KOPT-K1 (cell line): Measurements from ENCODE around the gene NFYC.

Source experiments
- H3K27ac ChIP-seq: fragments of 200-600 bp; sonication (generic); 2 replicates; pipeline ENCODE4 v1.5.1; 2016; ENCODE audit warnings: antibody characterized with exemption, mild to moderate bottlenecking, low read depth, low read length; ENCODE audit not compliant: poor library complexity, severe bottlenecking
- H3K36me3 ChIP-seq: fragments of 200-600 bp; sonication (generic); 2 replicates; pipeline ENCODE4 v1.5.1; 2017; ENCODE audit warnings: antibody characterized with exemption, mild to moderate bottlenecking, low read length, moderate library complexity; ENCODE audit not compliant: insufficient read depth
- H3K9me3 ChIP-seq: fragments of 200-600 bp; sonication (generic); 2 replicates; pipeline ENCODE4 v1.5.1; 2017; ENCODE audit warnings: antibody characterized with exemption, low read length, mild to moderate bottlenecking; ENCODE audit not compliant: insufficient read depth, poor library complexity, severe bottlenecking

The NFYC gene

GRCh38 chr1:40661678-40662077 is 29.8 kb upstream of the NFYC start:
- H3K9me3 ChIP-seq = no peaks in the 10 kb centered on the region
- H3K27ac ChIP-seq = no peak overlapping the region
- no peaks in the 10 kb centered on the region for H3K36me3 ChIP-seq

- no peaks in the 10 kb centered on the region for H3K36me3 ChIP-seq
- no peak overlapping the region for H3K27ac ChIP-seq
- H3K9me3 ChIP-seq = no peaks in the 10 kb centered on the region
Observed at GRCh38 chr1:40662151-40662550, 29.4 kb upstream of the NFYC start.

GRCh38 chr1:40662864-40663263 is 28.6 kb upstream of the NFYC start:
- no peaks in the 10 kb centered on the region for H3K36me3 ChIP-seq
- peak overlapping the region; percentile 4 for H3K27ac ChIP-seq
- no peaks in the 10 kb centered on the region for H3K9me3 ChIP-seq

DNA sequence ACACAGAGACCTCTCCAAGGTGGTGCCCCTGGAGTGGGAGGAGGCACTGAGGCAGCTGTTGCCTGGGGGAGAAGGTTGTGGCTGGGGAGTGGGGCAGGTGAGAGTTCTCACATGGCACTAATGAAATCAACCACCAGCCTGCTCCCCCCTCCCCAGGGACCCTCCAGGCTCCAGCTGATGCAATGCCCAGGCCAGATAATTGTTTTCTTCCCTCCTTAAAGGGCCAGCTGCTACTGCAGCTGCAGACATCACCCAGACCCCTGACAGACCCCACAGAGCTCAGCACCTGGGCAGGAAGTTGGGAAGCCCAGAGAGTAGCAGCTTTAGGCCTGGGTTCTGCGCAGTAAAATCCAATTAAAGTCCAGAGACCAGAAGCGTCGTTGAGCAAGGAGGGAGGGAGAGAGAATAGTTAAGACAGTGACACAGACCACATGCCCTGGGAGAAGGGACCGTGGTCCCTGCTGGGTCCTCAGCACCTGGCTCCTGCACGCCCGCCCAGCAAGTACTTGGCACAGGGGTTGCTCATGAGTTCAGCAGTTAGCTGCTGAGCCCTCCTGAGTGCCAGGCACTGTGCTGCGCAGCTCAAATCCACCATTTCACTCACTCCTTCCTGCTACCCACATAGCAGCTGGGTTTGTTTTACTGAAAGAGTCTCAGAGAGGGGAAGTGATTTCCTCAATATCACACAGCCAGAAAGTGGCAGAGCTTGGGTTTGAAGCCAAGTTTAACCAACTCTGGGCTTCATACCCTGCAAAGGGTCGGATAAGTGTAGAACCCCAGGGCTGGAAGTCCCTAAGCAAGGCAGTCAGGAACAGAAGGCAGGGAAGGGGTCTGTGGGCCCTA is 28.0 kb upstream of the NFYC start:
- peak overlapping the region; percentile 10 for H3K27ac ChIP-seq
- no peaks in the 10 kb centered on the region for H3K36me3 ChIP-seq
- no peaks in the 10 kb centered on the region for H3K9me3 ChIP-seq

DNA sequence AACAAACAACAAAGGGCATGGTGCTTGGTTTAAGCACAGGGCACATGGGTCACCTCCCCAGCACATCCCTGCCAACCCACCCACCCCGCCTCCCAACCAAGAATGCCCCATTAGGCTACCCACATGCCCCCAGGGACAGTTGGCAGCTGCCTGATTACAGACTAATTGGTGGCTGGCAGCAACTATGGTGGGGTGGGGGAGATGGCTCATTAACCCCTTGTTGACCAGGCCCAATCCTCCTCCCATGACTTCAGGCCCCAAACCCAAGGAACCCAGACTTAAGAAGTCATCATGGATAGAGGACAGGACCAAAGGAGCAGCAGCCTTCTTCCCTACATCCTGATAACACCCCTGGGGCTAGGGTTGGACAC is 27.4 kb upstream of the NFYC start:
- Histone ChIP-seq H3K36me3 (no peaks in the 10 kb centered on the region), H3K27ac (no peak overlapping the region)

GRCh38 chr1:40664791-40665190 is 26.7 kb upstream of the NFYC start:
- no peak overlapping the region for H3K27ac ChIP-seq

More for the DNA sequence above, 27.4 kb upstream of the NFYC start:
- no peaks in the 10 kb centered on the region for H3K9me3 ChIP-seq

GRCh38 chr1:40665335-40666171 is 26.0 kb upstream of the NFYC start, which contains the start of gene RIMS3:
Gene RIMS3, minus strand, starts transcription at chr1:40665682. Its CDS starts 23,757 bp downstream, at chr1:40641925.
- H3K36me3 ChIP-seq = no peaks in the 10 kb centered on the region
- H3K27ac ChIP-seq = peak within 1 kb of the TSS; percentile 35
- H3K9me3 ChIP-seq = no peaks in the 10 kb centered on the region

More at GRCh38 chr1:40664791-40665190, 26.7 kb upstream of the NFYC start:
- no peaks in the 10 kb centered on the region for H3K9me3 ChIP-seq
- no peaks in the 10 kb centered on the region for H3K36me3 ChIP-seq

GRCh38 chr1:40668769-40669525 is 22.6 kb upstream of the NFYC start:
- H3K27ac ChIP-seq = no peak overlapping the region
- no peaks in the 10 kb centered on the region for H3K9me3 ChIP-seq
- H3K36me3 ChIP-seq = no peaks in the 10 kb centered on the region

DNA sequence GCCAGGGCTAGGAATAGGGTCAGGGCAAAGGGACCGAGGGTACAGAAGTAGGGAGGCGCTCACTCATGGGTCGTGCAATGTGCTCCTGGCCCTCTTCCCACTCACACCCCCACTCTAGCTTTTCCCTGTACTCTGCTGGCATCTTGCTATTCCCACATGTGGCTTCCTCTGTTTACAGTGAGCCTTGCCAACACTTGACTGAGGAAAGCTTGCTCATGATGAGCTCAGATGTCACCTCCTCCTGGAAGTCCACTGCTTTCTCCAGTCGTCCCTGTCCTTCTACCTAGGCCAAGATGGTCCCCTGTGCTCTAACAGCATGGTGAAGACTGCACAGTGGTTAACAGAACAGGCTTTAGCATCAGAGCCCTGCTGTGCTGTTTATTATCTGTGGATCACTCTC is 18.1 kb upstream of the NFYC start:
- Histone ChIP-seq H3K36me3 (no peaks in the 10 kb centered on the region), H3K9me3 (no peaks in the 10 kb centered on the region), H3K27ac (no peak overlapping the region)

GRCh38 chr1:40676501-40676900 is 15.0 kb upstream of the NFYC start:
- H3K9me3 ChIP-seq = no peaks in the 10 kb centered on the region
- H3K36me3 ChIP-seq = no peaks in the 10 kb centered on the region
- H3K27ac ChIP-seq = no peak overlapping the region

- Histone ChIP-seq H3K27ac (no peak overlapping the region), H3K9me3 (no peaks in the 10 kb centered on the region), H3K36me3 (no peaks in the 10 kb centered on the region)
Observed at GRCh38 chr1:40679165-40679953, 12.1 kb upstream of the NFYC start.

- Histone ChIP-seq H3K27ac (no peak overlapping the region), H3K9me3 (no peaks in the 10 kb centered on the region), H3K36me3 (peaks cover 27% of the 10 kb centered on the region)
Observed at GRCh38 chr1:40684669-40685068, 6.8 kb upstream of the NFYC start.

DNA sequence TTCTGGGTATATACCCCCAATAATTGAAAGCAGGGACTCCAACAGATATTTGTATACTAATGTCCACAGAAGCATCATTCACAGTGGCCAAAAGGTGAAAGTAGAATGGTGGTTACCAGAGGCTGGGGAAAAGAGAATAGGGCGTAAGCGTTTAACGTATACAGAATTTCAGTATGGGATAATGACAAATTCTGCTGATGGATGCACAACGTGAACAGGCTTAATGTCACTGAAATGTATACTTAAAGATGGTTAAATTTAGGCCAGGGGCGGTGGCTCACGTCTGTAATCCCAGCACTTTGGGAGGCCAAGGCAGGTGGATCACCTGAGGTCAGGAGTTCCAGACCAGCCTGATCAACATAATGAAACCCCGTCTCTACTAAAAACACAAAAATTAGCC is 4.4 kb upstream of the NFYC start:
- H3K36me3 ChIP-seq = peaks cover 34% of the 10 kb centered on the region
- H3K27ac ChIP-seq = no peak overlapping the region
- H3K9me3 ChIP-seq = no peaks in the 10 kb centered on the region

GRCh38 chr1:40687661-40688060 is 3.8 kb upstream of the NFYC start:
- no peaks in the 10 kb centered on the region for H3K9me3 ChIP-seq
- H3K27ac ChIP-seq = no peak overlapping the region
- peaks cover 34% of the 10 kb centered on the region for H3K36me3 ChIP-seq
